HepG2 (cell line): Measurements from ENCODE around the gene CTNNA1. TPM values are rescaled to one million over a fixed set of nuclear protein-coding genes. Genes with fewer than 3 reads are reported as not detected.
A peak's percentile ranks its signal among the peaks of the same experiment; 100 is the strongest.

Source experiments
- FOXP4 ChIP-seq: sonication (generic); formaldehyde crosslinking; IDR thresholded peaks from 2 replicates; pipeline ENCODE4 v1.4.0; 2020; ENCODE audit warnings: missing genetic modification reagents
- MEF2D ChIP-seq: sonication (generic); formaldehyde crosslinking; IDR thresholded peaks from 2 replicates; pipeline ENCODE4 v1.5.1; 2020; ENCODE audit warnings: mild to moderate bottlenecking, missing genetic modification reagents
- MIXL1 ChIP-seq: IDR thresholded peaks from 2 replicates; pipeline ENCODE4 v1.6.1; 2016
- TBL1XR1 ChIP-seq: fragments of 150-350 bp; IDR thresholded peaks from 2 replicates; pipeline ENCODE4 v1.6.1; 2014; ENCODE audit warnings: borderline replicate concordance, low read length; ENCODE audit not compliant: partially characterized antibody
- ZHX2 ChIP-seq, 2 experiments: sonication (generic) in 1 of 2; formaldehyde crosslinking in 1 of 2; IDR thresholded peaks; 2 replicates each; pipeline versions ENCODE4 v1.6.1 to v1.9.0; 2014 to 2022; ENCODE audit warnings: antibody characterized with exemption in 1 of 2, borderline replicate concordance in 1 of 2, inconsistent platforms in 1 of 2, low read depth in 1 of 2, missing genetic modification reagents in 1 of 2
- ZNF367 ChIP-seq: sonication (generic); formaldehyde crosslinking; IDR thresholded peaks from 2 replicates; pipeline ENCODE4 v1.4.0; 2020; ENCODE audit warnings: missing genetic modification reagents, borderline replicate concordance
- polyA plus RNA-seq, 8 experiments: library from polyadenylated mRNA; depleted of rRNA in 3 of 8; stranded (reverse) in 7 of 8; unstranded in 1 of 8; fragments of >200 nt; fragmentation: Illumina TruSeq in 4 of 8; extraction: Trizol in 4 of 8; gene quantifications; 2 replicates each; pipeline versions ENCODE4 v1.2.1 to v1.2.3, GENCODE V29; 2011 to 2016; ENCODE audit warnings: low read depth in 4 of 8, missing spikeins in 1 of 8, mixed read lengths in 1 of 8; ENCODE audit not compliant: insufficient read depth in 1 of 8
- total RNA-seq, 5 experiments: library from RNA; depleted of rRNA; stranded (reverse); fragments of >200 nt; fragmentation: Illumina TruSeq; extraction: Trizol; gene quantifications; 2 replicates each; pipeline ENCODE4 v1.2.3, GENCODE V29; 2016; ENCODE audit warnings: low read depth in 1 of 5
- TF ChIP-seq, protein P1 (sequence below): sonication (generic); formaldehyde crosslinking; IDR thresholded peaks from 2 replicates; pipeline ENCODE4 v1.4.0; 2020; ENCODE audit warnings: missing genetic modification reagents
- TF ChIP-seq, protein P2 (sequence below): sonication (generic); formaldehyde crosslinking; IDR thresholded peaks from 2 replicates; pipeline ENCODE4 v1.5.1; 2020; ENCODE audit warnings: mild to moderate bottlenecking, missing genetic modification reagents, borderline replicate concordance

CTNNA1 gene
- total and polyA plus RNA-seq, 2 of the 13 experiments (the other 11 are each of a cell fraction or from before 2014, with no cell fraction given), result 66.8 to 162 TPM

DNA sequence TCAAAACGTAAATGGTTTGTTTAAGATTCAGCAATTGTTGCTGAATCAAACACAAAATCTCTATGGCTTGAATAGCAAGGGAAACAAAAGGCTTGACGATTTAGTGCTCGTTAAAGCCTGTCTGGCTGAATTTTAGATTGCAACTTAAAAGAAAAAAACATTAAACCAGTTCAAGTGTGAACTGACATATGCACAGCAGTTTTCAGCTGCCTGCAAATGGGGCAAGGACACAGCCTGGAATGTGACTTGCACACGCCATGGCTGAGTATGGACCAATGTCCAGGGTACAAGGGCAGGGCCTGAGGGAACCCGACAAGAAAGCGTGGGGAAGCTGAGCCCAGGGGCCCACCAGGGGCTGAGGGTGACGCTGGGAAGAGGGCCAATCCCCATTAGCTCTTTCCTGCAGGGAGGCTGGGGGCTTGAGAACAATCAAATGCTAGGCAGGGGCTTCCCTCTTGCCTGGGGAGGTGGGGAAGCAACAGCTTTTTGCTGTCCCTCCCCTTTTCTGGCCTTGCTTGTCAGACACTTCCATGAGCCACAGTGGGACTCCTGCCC lies 211.5 kb downstream of the CTNNA1 start (continued):
- TF ChIP-seq, protein P1, sequence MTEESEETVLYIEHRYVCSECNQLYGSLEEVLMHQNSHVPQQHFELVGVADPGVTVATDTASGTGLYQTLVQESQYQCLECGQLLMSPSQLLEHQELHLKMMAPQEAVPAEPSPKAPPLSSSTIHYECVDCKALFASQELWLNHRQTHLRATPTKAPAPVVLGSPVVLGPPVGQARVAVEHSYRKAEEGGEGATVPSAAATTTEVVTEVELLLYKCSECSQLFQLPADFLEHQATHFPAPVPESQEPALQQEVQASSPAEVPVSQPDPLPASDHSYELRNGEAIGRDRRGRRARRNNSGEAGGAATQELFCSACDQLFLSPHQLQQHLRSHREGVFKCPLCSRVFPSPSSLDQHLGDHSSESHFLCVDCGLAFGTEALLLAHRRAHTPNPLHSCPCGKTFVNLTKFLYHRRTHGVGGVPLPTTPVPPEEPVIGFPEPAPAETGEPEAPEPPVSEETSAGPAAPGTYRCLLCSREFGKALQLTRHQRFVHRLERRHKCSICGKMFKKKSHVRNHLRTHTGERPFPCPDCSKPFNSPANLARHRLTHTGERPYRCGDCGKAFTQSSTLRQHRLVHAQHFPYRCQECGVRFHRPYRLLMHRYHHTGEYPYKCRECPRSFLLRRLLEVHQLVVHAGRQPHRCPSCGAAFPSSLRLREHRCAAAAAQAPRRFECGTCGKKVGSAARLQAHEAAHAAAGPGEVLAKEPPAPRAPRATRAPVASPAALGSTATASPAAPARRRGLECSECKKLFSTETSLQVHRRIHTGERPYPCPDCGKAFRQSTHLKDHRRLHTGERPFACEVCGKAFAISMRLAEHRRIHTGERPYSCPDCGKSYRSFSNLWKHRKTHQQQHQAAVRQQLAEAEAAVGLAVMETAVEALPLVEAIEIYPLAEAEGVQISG, result peak; percentile 33; the same call in 1 of the 2 replicates
- no peak for TF ChIP-seq MIXL1
- TF ChIP-seq ZNF367 (CRISPR knock-in tag), result no peak
- TF ChIP-seq ZHX2 (IDR thresholded peaks at IDR 0.05; ENCODE audit: low read depth), result no peak
- TF ChIP-seq ZHX2 (CRISPR knock-in tag; IDR thresholded peaks at IDR 0.05; ENCODE audit: borderline replicate concordance), result no peak
- TF ChIP-seq, protein P2, sequence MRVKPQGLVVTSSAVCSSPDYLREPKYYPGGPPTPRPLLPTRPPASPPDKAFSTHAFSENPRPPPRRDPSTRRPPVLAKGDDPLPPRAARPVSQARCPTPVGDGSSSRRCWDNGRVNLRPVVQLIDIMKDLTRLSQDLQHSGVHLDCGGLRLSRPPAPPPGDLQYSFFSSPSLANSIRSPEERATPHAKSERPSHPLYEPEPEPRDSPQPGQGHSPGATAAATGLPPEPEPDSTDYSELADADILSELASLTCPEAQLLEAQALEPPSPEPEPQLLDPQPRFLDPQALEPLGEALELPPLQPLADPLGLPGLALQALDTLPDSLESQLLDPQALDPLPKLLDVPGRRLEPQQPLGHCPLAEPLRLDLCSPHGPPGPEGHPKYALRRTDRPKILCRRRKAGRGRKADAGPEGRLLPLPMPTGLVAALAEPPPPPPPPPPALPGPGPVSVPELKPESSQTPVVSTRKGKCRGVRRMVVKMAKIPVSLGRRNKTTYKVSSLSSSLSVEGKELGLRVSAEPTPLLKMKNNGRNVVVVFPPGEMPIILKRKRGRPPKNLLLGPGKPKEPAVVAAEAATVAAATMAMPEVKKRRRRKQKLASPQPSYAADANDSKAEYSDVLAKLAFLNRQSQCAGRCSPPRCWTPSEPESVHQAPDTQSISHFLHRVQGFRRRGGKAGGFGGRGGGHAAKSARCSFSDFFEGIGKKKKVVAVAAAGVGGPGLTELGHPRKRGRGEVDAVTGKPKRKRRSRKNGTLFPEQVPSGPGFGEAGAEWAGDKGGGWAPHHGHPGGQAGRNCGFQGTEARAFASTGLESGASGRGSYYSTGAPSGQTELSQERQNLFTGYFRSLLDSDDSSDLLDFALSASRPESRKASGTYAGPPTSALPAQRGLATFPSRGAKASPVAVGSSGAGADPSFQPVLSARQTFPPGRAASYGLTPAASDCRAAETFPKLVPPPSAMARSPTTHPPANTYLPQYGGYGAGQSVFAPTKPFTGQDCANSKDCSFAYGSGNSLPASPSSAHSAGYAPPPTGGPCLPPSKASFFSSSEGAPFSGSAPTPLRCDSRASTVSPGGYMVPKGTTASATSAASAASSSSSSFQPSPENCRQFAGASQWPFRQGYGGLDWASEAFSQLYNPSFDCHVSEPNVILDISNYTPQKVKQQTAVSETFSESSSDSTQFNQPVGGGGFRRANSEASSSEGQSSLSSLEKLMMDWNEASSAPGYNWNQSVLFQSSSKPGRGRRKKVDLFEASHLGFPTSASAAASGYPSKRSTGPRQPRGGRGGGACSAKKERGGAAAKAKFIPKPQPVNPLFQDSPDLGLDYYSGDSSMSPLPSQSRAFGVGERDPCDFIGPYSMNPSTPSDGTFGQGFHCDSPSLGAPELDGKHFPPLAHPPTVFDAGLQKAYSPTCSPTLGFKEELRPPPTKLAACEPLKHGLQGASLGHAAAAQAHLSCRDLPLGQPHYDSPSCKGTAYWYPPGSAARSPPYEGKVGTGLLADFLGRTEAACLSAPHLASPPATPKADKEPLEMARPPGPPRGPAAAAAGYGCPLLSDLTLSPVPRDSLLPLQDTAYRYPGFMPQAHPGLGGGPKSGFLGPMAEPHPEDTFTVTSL (CRISPR knock-in tag), result peak; percentile 41; the same call in 1 of the 2 replicates
- no peak for TF ChIP-seq MEF2D (CRISPR knock-in tag)
- 0 out of 2 replicates have a peak, but pooled peaks have one; percentile 13 for TF ChIP-seq FOXP4 (CRISPR knock-in tag)
- TF ChIP-seq TBL1XR1, result no peak
